Loucy (cell line): ENCODE data around the gene GMIP.

Experiments
- H2AFZ ChIP-seq: fragments of 200-600 bp; sonication (generic); 2 replicates; pipeline ENCODE4 v1.6.0; 2016; ENCODE audit warnings: antibody characterized with exemption, mild to moderate bottlenecking, low read length, moderate library complexity
- H3F3A ChIP-seq: fragments of 200-600 bp; 2 replicates; pipeline ENCODE4 v1.6.0; 2016; ENCODE audit warnings: antibody characterized with exemption, low read depth, mild to moderate bottlenecking
- H3K27me3 ChIP-seq: fragments of 200-600 bp; sonication (generic); 2 replicates; pipeline ENCODE4 v1.6.1; 2014; ENCODE audit warnings: low read length, mild to moderate bottlenecking; ENCODE audit not compliant: insufficient read depth, poor library complexity, severe bottlenecking
- H3K36me3 ChIP-seq: fragments of 200-600 bp; sonication (generic); 2 replicates; pipeline ENCODE4 v1.6.1; 2016; ENCODE audit warnings: low read length; ENCODE audit not compliant: insufficient read depth
- H3K4me1 ChIP-seq: fragments of 200-600 bp; sonication (generic); 2 replicates; pipeline ENCODE4 v1.5.1; 2014; ENCODE audit warnings: low read length, mild to moderate bottlenecking; ENCODE audit not compliant: insufficient read depth, poor library complexity, severe bottlenecking
- H3K4me2 ChIP-seq: fragments of 200-600 bp; sonication (generic); 2 replicates; pipeline ENCODE4 v1.6.0; 2014; ENCODE audit warnings: antibody characterized with exemption, low read length, low read depth, mild to moderate bottlenecking; ENCODE audit not compliant: poor library complexity, severe bottlenecking
- H3K4me3 ChIP-seq: fragments of 200-600 bp; sonication (generic); 2 replicates; pipeline ENCODE4 v1.5.1; 2014; ENCODE audit warnings: low read length, mild to moderate bottlenecking, mixed read lengths; ENCODE audit not compliant: poor library complexity, severe bottlenecking
- H3K79me2 ChIP-seq: fragments of 200-600 bp; sonication (generic); 2 replicates; pipeline ENCODE4 v1.6.1; 2014; ENCODE audit warnings: low read length; ENCODE audit not compliant: insufficient read depth
- H3K9ac ChIP-seq: fragments of 200-600 bp; sonication (generic); 2 replicates; pipeline ENCODE4 v1.6.0; 2014; ENCODE audit warnings: mild to moderate bottlenecking, low read depth, low read length, moderate library complexity; ENCODE audit not compliant: poor library complexity, severe bottlenecking
- H3K9me2 ChIP-seq: fragments of 200-600 bp; sonication (generic); replicated peaks from 2 replicates; pipeline ENCODE4 v1.6.1; 2016; ENCODE audit warnings: low read depth, low read length, mixed read lengths
- H3K9me3 ChIP-seq: fragments of 200-600 bp; sonication (generic); 2 replicates; pipeline ENCODE4 v1.6.1; 2014; ENCODE audit warnings: mild to moderate bottlenecking, antibody characterized with exemption, low read length, low read depth; ENCODE audit not compliant: insufficient read depth
- H4K20me1 ChIP-seq: fragments of 200-600 bp; sonication (generic); 2 replicates; pipeline ENCODE4 v1.6.0; 2014; ENCODE audit warnings: antibody characterized with exemption, low read length, mild to moderate bottlenecking; ENCODE audit not compliant: insufficient read depth, poor library complexity, severe bottlenecking
- CTCF ChIP-seq: fragments of 200-600 bp; sonication (generic); conservative IDR thresholded peaks from 2 replicates; pipeline ENCODE4 v1.5.1; 2014; ENCODE audit warnings: mild to moderate bottlenecking, antibody characterized with exemption, low read length
- EZH2phosphoT487 ChIP-seq: fragments of 200-600 bp; IDR thresholded peaks from 2 replicates; pipeline ENCODE4 v1.6.1; 2018; ENCODE audit warnings: antibody characterized with exemption, mild to moderate bottlenecking, moderate library complexity, borderline replicate concordance

GMIP gene

GRCh38 chr19:19661675-19662251 is 18.3 kb upstream of the GMIP start:
- H3K27me3 ChIP-seq, result no peaks in the 10 kb centered on the region
- peaks cover 19% of the 10 kb centered on the region for H3K4me1 ChIP-seq
- H3K9me2 ChIP-seq, result no peaks in the 10 kb centered on the region
- H3K4me2 ChIP-seq, result peak overlapping the region; percentile 99
- TF ChIP-seq EZH2phosphoT487 (no peak), CTCF (no peak)
- H3K9me3 ChIP-seq, result no peaks in the 10 kb centered on the region
- peaks cover 35% of the 10 kb centered on the region for H3K79me2 ChIP-seq
- peaks cover 23% of the 10 kb centered on the region for H4K20me1 ChIP-seq
- H2AFZ ChIP-seq, result no peak overlapping the region
- peak overlapping the region; percentile 91 for H3K9ac ChIP-seq
- H3K36me3 ChIP-seq, result peaks cover 24% of the 10 kb centered on the region; the same call in 1 of the 2 replicates
- peak overlapping the region; percentile 100 for H3K4me3 ChIP-seq
- H3F3A ChIP-seq, result no peaks in the 10 kb centered on the region

GRCh38 chr19:19661141-19661674 is 17.8 kb upstream of the GMIP start:
- peak overlapping the region; percentile 91 for H3K9ac ChIP-seq
- peaks cover 30% of the 10 kb centered on the region; the same call in 1 of the 2 replicates for H3K36me3 ChIP-seq

GRCh38 chr19:19659646-19660245 is 16.3 kb upstream of the GMIP start:
- Histone ChIP-seq H3K4me1 (peaks cover 18% of the 10 kb centered on the region), H3K9ac (no peak overlapping the region), H4K20me1 (peaks cover 23% of the 10 kb centered on the region), H3F3A (no peaks in the 10 kb centered on the region), H3K27me3 (no peaks in the 10 kb centered on the region), H3K9me2 (no peaks in the 10 kb centered on the region), H3K4me2 (no peak overlapping the region), H3K4me3 (no peak overlapping the region), H3K9me3 (no peaks in the 10 kb centered on the region), H3K79me2 (peaks cover 35% of the 10 kb centered on the region), H2AFZ (no peak overlapping the region), H3K36me3 (peaks cover 44% of the 10 kb centered on the region; the same call in 1 of the 2 replicates)
- TF ChIP-seq EZH2phosphoT487 (no peak), CTCF (no peak)

More at GRCh38 chr19:19661141-19661674, 17.8 kb upstream of the GMIP start:
- Histone ChIP-seq H4K20me1 (peaks cover 23% of the 10 kb centered on the region), H3K9me2 (no peaks in the 10 kb centered on the region), H3K9me3 (no peaks in the 10 kb centered on the region), H3F3A (no peaks in the 10 kb centered on the region), H3K4me1 (peaks cover 18% of the 10 kb centered on the region), H2AFZ (no peak overlapping the region), H3K4me3 (peak overlapping the region; percentile 100), H3K27me3 (no peaks in the 10 kb centered on the region), H3K79me2 (peaks cover 35% of the 10 kb centered on the region), H3K4me2 (peak overlapping the region; percentile 99)
- TF ChIP-seq CTCF (no peak), EZH2phosphoT487 (no peak)
